Fibroblast of pulmonary artery (primary cell): ENCODE results near the gene FOXB2.
"Not testable (repeated sequence)": the region's sequence is repeated elsewhere in the genome, so short reads cannot be mapped to it uniquely, and the experiment has no call there.

Experiments used
- DNase-seq: peaks from one replicate; pipeline ENCODE4 v3.0.0-alpha.2; 2010; ENCODE audit warnings: low read depth
- H3K4me3 ChIP-seq: replicated peaks from 2 replicates; pipeline ENCODE4 v1.5.1; 2011; ENCODE audit warnings: low read depth, mild to moderate bottlenecking, control low read depth, low read length, moderate library complexity
- TF ChIP-seq, protein P1 (sequence below): IDR thresholded peaks from 2 replicates; pipeline ENCODE4 v1.5.1; 2011; ENCODE audit warnings: mild to moderate bottlenecking, control low read depth, low read length, inconsistent platforms; ENCODE audit errors: missing control alignments

The FOXB2 gene

DNA sequence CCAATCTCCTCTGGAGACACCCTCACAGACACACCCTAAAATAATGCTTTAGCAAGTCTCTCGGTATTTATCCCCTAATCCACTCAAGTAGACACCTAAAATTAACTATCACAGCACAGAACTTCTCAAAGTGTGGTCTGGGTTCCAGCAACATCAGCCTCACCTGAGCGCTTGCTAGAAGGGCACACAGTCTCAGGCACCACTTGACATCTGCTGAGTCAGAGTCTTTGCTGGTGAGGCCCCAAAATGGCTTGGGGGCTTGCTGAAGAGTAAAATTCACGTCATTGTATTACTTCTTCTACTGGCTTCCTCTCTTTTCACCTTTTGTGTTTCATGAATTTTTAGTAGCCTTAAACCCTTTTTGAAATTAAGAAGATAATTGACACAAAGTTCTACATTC lies 9.0 kb downstream of the FOXB2 start:
- H3K4me3 ChIP-seq: no peak overlapping the region
- TF ChIP-seq, protein P1, sequence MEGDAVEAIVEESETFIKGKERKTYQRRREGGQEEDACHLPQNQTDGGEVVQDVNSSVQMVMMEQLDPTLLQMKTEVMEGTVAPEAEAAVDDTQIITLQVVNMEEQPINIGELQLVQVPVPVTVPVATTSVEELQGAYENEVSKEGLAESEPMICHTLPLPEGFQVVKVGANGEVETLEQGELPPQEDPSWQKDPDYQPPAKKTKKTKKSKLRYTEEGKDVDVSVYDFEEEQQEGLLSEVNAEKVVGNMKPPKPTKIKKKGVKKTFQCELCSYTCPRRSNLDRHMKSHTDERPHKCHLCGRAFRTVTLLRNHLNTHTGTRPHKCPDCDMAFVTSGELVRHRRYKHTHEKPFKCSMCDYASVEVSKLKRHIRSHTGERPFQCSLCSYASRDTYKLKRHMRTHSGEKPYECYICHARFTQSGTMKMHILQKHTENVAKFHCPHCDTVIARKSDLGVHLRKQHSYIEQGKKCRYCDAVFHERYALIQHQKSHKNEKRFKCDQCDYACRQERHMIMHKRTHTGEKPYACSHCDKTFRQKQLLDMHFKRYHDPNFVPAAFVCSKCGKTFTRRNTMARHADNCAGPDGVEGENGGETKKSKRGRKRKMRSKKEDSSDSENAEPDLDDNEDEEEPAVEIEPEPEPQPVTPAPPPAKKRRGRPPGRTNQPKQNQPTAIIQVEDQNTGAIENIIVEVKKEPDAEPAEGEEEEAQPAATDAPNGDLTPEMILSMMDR: no peak
- DNase-seq: no peak

DNA sequence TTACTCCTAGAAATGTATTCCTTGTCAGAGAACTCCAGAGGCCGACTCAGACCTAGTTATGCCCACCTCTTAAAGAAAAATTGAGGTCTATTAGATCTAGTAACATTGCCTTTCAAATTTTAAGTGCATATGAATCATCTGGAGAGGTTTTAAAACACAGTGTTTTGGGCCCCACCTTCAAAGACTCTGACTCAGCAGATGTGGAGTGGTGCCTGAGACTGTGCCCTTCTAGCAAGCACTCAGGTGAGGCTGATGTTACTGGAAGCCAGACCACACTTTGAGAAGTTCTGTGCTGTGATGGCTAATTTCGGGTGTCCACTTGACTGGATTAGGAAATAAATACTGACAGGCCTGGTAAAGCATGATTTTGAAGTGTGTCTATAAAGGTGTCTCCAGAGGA lies 10.6 kb downstream of the FOXB2 start:
- TF ChIP-seq, protein P1: no peak
- DNase-seq: no peak
- no peak overlapping the region for H3K4me3 ChIP-seq

DNA sequence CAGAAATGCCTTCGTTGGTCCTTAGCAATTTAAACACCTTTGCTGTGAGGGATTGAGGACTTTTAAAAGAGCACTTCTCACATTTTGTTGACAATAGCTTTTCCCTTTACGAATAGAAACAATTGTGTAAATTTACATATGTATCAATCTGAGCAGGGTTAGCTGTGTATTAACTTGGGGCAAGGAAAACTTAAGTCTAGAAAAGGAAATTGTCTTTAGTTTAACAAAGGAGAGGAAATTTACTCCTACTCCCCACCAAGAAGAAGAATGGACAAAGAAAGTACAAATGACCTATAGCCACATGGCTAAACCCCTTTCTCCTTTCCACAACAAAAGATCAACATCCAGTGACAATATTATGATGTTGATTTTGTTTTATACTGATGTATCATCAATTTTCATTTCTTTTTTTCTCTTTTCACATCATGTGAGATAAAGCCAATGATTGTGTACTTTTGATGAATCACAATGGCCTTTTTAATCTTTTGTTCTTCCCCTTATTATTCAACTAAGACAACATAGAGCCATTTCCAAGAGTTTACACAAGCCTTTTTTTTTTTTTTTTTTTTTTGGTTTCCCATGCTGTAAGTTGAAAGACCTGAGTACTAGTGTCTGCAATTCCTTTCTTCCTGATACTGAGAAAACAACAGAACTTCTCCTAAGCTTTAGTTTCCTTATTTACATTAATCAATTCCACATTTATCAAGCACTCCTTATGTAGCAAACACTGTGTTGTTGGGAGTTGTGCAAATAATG lies 19.0 kb downstream of the FOXB2 start:
- TF ChIP-seq, protein P1: no peak
- no peak for DNase-seq
- H3K4me3 ChIP-seq: no peak overlapping the region

DNA sequence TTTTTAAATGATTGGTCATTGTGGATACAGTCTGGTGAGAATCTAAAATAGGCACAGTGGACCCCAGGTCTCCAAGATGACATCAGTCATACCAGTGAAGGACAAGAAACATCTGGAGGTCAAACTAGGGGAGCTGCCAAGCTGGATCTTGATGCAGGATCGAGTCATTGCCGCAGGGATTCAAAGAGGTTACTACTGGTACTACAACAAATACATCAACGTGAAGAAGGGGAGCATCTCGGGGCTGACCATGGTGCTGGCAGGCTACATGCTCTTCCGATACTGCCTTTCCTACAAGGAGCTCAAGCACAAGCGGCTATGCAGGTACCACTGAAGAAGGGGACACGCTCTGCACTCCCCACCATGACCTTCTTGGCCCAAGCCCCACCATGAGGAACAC lies 20.9 kb downstream of the FOXB2 start:
- H3K4me3 ChIP-seq: no peak overlapping the region
- no peak for DNase-seq
- TF ChIP-seq, protein P1: no peak

DNA sequence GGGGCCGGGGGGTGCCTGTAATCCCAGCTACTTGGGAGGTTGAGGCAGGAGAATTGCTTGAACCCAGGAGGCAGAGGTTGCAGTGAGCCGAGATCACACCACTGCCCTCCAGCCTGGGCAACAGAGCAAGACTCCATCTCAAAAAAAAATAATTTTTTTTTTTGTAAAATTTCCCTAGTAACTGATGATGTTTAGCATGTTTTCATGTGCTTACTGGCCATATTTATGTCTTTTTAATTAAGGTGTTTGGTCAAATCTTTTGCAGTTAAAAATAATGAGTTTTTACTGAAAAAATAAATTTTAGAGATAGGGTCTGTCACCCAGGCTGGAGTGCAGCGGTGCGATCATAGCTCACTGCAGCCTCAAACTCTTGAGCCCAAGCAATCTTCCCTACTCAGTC lies 24.3 kb downstream of the FOXB2 start:
- not testable (repeated sequence) for DNase-seq, H3K4me3 ChIP-seq

DNA sequence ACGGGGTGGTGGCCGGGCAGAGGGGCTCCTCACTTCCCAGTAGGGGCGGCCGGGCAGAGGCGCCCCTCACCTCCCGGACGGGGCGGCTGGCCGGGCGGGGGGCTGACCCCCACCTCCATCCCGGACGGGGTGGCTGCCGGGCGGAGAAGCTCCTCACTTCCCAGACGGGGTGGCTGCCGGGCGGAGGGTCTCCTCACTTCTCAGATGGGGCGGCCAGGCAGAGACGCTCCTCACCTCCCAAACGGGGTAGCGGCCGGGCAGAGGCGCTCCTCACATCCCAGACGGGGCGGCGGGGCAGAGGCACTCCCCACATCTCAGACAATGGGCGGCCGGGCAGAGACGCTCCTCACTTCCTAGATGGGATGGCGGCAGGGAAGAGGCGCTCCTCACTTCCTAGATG lies 41.2 kb downstream of the FOXB2 start:
- H3K4me3 ChIP-seq, DNase-seq: not testable (repeated sequence)

DNA sequence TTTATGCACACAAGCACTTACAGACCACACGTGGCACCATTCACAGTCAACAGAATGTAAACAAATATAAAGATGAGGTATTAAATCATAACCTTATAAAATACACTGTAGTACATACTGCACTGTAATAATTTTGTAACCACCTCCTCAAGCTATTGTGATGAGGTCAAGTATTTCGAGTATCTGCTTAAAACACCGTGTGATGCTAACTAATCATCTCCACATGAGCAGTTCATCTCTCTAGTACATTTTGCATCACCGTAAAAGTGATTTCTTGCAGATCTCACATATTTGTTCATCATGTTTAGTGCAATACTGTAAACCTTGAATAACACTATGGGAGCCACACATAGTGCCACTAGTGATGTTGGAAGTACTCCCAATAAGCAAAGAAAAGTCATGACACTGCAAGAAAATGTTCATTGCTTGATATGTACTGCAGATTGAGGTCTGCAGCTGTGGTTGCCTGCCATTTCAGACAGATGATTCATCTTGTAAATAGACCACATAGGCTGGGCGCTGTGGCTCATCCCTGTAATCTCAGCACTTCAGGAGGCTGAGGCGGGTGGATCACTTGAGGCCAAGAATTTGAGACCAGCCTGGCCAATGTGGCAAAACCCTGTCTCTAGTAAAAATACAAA lies 44.3 kb downstream of the FOXB2 start:
- DNase-seq: peak; percentile 13
- TF ChIP-seq, protein P1: no peak
- no peak overlapping the region for H3K4me3 ChIP-seq

DNA sequence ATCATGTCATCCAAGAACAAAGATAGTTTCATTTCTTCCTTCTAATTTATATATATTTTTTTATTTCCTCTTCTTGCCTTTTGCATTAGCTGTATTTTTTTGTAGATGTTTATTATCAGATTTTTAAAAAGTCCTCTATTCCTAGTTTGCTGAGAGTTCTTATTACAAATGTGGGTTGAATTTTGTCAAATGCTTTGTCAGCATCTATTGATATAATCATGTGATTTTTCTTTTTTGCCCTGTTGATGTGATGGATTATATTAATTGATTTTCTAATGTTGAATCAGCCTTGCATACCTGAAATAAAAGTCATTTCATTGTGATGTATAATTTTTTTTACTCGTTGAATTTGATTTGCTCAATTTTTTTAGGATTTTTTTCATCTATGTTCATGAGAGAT lies 46.9 kb downstream of the FOXB2 start:
- DNase-seq: no peak
- TF ChIP-seq, protein P1: no peak
- no peak overlapping the region for H3K4me3 ChIP-seq
